ENCODE measurements around the gene EMP3. TPM values are rescaled to one million over a fixed set of nuclear protein-coding genes. Genes with fewer than 3 reads are reported as not detected.

The EMP3 gene
- total RNA-seq, 4 donors from 2014 or later, result 14.0 to 19.3 (median 14.9) TPM

- H3K27ac ChIP-seq, result no peak overlapping the region
- H3K4me1 ChIP-seq, result no peaks in the 10 kb centered on the region
- no peaks in the 10 kb centered on the region for H3K27me3 ChIP-seq
- WGBS, 2 donors, result 87 to 88% methylated on average over 13 to 29 of the region's 42 CpGs
- TF ChIP-seq CTCF (IDR thresholded peaks at IDR 0.05) (no peak), POLR2A (IDR thresholded peaks at IDR 0.05) (no peak)
- no peak overlapping the region for H3K4me3 ChIP-seq (replicated peaks in 1 of 3)
- intact Hi-C loops (cut with DNase I), result no loop called here
- no peaks in the 10 kb centered on the region for H3K9me3 ChIP-seq
- no peaks in the 10 kb centered on the region for H3K36me3 ChIP-seq
- DNase-seq, result no peak
Observed at GRCh38 chr19:48296963-48297734, 28.2 kb upstream of the EMP3 start.

GRCh38 chr19:48297975-48298374 lies 27.4 kb upstream of the EMP3 start:
- WGBS, 2 donors, result 88 to 90% methylated on average over 7 of the region's 16 CpGs

GRCh38 chr19:48301886-48302599 lies 23.3 kb upstream of the EMP3 start:
- no peaks in the 10 kb centered on the region for H3K4me1 ChIP-seq
- 92 to 98% methylated on average over 1 of the region's 1 CpG for WGBS, 2 donors
- H3K9me3 ChIP-seq, result no peaks in the 10 kb centered on the region
- H3K27me3 ChIP-seq, result no peaks in the 10 kb centered on the region
- H3K27ac ChIP-seq, result no peak overlapping the region
- DNase-seq, result no peak
- H3K4me3 ChIP-seq (replicated peaks in 1 of 3), result no peak overlapping the region
- intact Hi-C loops (cut with DNase I), result no loop called here
- TF ChIP-seq CTCF (IDR thresholded peaks at IDR 0.05) (no peak), POLR2A (IDR thresholded peaks at IDR 0.05) (no peak)
- no peaks in the 10 kb centered on the region for H3K36me3 ChIP-seq

More at GRCh38 chr19:48297975-48298374, 27.4 kb upstream of the EMP3 start:
- TF ChIP-seq CTCF (IDR thresholded peaks at IDR 0.05), result no peak
- TF ChIP-seq POLR2A (IDR thresholded peaks at IDR 0.05), result no peak
- Histone ChIP-seq H3K4me1 (no peaks in the 10 kb centered on the region), H3K27me3 (no peaks in the 10 kb centered on the region), H3K9me3 (no peaks in the 10 kb centered on the region), H3K4me3 (replicated peaks in 1 of 3) (no peak overlapping the region), H3K36me3 (no peaks in the 10 kb centered on the region), H3K27ac (no peak overlapping the region)
- intact Hi-C loops (cut with DNase I), result no loop called here
- no peak for DNase-seq

- DNase-seq, result no peak
- Histone ChIP-seq H3K27me3 (no peaks in the 10 kb centered on the region), H3K4me1 (no peaks in the 10 kb centered on the region), H3K27ac (no peak overlapping the region), H3K36me3 (no peaks in the 10 kb centered on the region), H3K4me3 (replicated peaks in 1 of 3) (no peak overlapping the region), H3K9me3 (no peaks in the 10 kb centered on the region)
- TF ChIP-seq POLR2A (IDR thresholded peaks at IDR 0.05) (no peak), CTCF (IDR thresholded peaks at IDR 0.05) (no peak)
- 78 to 95% methylated on average over 6 to 12 of the region's 12 CpGs for WGBS, 2 donors
- intact Hi-C loops (cut with DNase I), result no loop called here
Observed at GRCh38 chr19:48302600-48302959, 22.8 kb upstream of the EMP3 start.

GRCh38 chr19:48303367-48303766 lies 22.0 kb upstream of the EMP3 start:
- H3K27ac ChIP-seq, result no peak overlapping the region
- intact Hi-C loops (cut with DNase I), result no loop called here
- H3K36me3 ChIP-seq, result no peaks in the 10 kb centered on the region
- no peak for TF ChIP-seq POLR2A (IDR thresholded peaks at IDR 0.05)
- TF ChIP-seq CTCF (IDR thresholded peaks at IDR 0.05), result no peak
- WGBS, 2 donors, result 88 to 89% methylated on average over 11 to 13 of the region's 13 CpGs
- DNase-seq, result no peak
- no peaks in the 10 kb centered on the region for H3K27me3 ChIP-seq
- no peaks in the 10 kb centered on the region for H3K4me1 ChIP-seq
- H3K4me3 ChIP-seq (replicated peaks in 1 of 3), result no peak overlapping the region
- H3K9me3 ChIP-seq, result no peaks in the 10 kb centered on the region

Measured in thyroid gland (tissue), 4 donors.